Measurements from ENCODE around the gene GLYR1.

DNA sequence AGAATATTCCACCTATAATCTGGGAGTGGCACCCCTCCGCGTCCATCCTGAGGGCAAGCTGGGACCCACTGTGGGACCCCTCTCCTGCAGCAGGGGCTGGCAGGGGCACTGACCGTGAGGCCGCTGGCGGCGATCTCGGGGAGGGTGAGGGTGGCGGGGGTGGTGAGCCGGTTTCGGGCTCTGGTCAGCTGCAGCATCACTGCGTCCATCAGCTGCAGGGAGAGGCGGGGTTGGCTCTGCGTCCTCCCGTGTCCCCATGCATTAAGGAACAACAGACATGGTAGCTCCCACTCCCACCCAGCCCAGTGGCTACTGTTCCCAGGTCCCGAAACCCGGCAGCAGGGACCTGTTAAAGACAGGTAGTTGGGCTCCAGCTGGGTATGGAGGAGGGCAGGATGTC, 48.6 kb downstream of the GLYR1 start:
- TF ChIP-seq, protein P1, sequence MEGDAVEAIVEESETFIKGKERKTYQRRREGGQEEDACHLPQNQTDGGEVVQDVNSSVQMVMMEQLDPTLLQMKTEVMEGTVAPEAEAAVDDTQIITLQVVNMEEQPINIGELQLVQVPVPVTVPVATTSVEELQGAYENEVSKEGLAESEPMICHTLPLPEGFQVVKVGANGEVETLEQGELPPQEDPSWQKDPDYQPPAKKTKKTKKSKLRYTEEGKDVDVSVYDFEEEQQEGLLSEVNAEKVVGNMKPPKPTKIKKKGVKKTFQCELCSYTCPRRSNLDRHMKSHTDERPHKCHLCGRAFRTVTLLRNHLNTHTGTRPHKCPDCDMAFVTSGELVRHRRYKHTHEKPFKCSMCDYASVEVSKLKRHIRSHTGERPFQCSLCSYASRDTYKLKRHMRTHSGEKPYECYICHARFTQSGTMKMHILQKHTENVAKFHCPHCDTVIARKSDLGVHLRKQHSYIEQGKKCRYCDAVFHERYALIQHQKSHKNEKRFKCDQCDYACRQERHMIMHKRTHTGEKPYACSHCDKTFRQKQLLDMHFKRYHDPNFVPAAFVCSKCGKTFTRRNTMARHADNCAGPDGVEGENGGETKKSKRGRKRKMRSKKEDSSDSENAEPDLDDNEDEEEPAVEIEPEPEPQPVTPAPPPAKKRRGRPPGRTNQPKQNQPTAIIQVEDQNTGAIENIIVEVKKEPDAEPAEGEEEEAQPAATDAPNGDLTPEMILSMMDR (IDR thresholded peaks at IDR 0.05; ENCODE audit: low read length) = no peak
- TF ChIP-seq EZH2 (IDR thresholded peaks at IDR 0.05; ENCODE audit: borderline replicate concordance, low read length) = no peak

All from OCI-LY1 (cell line).